Posterior vena cava (tissue), 2 donors: Measurements from ENCODE around the gene AGTRAP. TPM values are rescaled to one million over a fixed set of nuclear protein-coding genes. Genes with fewer than 3 reads are reported as not detected.
A peak's percentile ranks its signal among the peaks of the same experiment; 100 is the strongest.

ENCODE experiments used
- DNase-seq: peaks from one replicate; pipeline ENCODE4 v3.0.0-alpha.2; 2020; ENCODE audit warnings: low spot score
- intact Hi-C, 2 donors: fragments of 100-400 bp; cut with DNase I; formaldehyde crosslinking; loops; one replicate each; pipeline versions ENCODE4 v1.14.1 to v1.14.2; 2022 to 2023
- total RNA-seq, 2 donors: library from RNA; stranded (reverse); fragmentation: NEBNext Ultra II Directional; extraction: Animal tissue kit (Norgen Biotek cat#: 25700); gene quantifications; one replicate each; pipeline ENCODE4 v1.2.1, GENCODE V29; 2021
- donor health status: DM: yes; HTN: yes; CAD: no.
- donor health status: DM: yes; HTN: yes; CAD: no.

The AGTRAP gene
- total RNA-seq, 2 donors from 2014 or later = 35.1 to 39.1 TPM

GRCh38 chr1:11774753-11775152, 38.8 kb downstream of the AGTRAP start:
- DNase-seq = no peak
- intact Hi-C loops = no loop called here

DNA sequence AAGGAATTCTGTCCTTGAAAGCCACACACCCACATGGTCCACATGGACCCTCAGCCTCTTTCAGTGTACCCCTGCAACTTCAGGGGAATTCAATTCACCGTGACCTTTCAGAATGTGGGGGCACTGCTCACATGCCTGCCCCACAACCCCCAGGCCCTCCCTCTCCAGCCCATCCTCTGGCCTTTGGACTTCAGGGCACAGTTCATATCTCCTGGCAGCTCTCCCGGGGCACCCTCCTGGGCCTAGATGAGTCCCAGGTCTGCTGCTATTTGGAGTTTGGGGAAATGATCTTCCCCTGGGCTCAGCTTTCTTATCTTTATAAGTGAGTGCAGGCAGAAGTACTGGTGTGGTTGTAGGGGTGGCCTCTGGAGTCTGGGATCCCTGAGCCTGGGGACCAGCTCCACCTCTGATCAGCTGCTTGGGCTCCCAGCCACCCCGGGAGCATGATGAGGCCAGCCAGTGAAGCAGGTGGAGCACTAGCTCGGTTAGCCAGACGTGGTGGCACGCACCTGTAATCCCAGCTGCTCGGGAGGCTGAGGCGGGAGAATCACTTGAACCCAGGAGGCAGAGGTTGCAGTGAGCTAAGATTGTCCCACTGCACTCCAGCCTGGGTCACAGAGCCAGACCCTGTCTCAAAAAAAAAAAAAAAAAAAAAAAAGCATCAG, 41.9 kb downstream of the AGTRAP start:
- intact Hi-C loops = no loop called here

DNA sequence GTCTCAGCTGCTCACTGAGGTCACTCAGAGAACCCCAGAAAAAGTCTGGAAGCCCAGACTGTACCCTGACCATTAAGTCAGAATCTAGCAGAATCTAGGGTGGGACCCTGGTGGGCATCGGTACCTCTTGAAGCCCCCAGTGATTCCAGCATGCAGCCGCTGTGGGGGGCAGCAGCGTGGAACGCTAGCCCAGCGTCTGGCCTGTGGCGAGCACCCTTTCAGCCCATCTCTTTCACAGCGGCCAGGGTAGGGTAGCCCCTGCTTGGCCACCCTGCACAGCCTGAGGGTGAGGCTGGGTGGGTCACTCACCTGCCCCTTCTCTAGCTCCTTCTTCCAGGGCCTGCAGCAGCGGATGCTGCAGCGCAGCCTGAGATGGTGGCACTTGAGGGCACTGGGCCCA, 42.4 kb downstream of the AGTRAP start:
- intact Hi-C loops = no loop called here
- no peak for DNase-seq

More for the DNA sequence above, 41.9 kb downstream of the AGTRAP start:
- no peak for DNase-seq

GRCh38 chr1:11778844-11779623, 43.1 kb downstream of the AGTRAP start:
- no peak for DNase-seq
- intact Hi-C loops = no loop called here

DNA sequence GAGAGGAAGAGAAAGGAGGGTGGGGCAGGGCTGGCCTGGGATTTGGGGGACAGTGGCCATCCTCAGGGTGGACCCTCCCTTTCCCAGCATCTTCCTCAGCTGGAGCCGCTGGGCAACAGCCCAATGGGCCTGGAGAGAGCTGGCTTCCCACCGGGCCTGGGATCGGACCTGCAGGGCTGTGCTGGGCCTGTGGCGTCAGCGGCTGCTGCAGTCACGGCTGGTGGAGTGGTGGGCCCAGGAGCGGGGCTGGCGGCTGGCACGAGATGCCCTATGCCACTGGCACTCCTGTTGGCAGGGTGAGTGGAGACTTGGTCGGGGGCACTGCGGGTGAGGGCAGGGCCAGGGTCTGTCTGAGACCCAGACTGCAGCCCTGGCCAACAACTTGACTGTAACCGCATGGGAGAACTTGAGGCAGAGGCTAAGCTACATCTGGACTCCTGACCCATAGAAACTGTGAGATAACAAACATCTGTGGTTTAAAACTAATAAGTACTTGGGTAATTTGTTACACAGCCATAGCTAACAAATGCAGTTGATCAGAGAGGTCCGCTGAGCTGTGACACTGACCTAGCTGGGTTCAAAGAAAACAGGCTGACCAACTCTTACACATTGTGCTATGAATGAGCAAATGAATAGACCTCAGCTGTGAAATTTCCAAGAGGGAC, 43.9 kb downstream of the AGTRAP start:
- DNase-seq = no peak
- intact Hi-C loops = loop anchor here in 1 of 2 donors (10.0 kb wide), 1 partner anchor 45 kb away; the partner anchor contains the start of gene AGTRAP

GRCh38 chr1:11780380-11781147, 44.6 kb downstream of the AGTRAP start:
- no peak for DNase-seq
- intact Hi-C loops = loop anchor here in 1 of 2 donors (10.0 kb wide), 1 partner anchor 46 kb away; the partner anchor contains the start of gene AGTRAP

DNA sequence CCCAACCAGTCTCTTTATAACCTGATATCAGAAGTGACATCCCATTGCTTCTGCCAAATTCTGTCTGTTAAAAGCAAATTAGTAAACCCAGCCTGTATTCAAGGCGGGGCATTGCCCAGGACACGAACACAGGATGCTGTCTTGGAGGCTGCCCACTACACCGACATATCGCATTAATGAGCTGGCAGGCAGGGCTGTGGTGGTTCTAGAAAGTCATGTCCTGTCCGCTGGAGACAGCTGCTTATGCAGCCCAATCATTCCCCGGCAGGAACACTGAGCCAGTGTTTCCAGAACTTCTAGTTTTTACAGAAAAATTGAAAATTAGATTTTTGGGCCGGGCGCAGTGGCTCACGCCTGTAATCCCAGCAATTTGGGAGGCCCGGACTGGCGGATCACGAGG, 45.4 kb downstream of the AGTRAP start:
- intact Hi-C loops = loop anchor here in 1 of 2 donors (10.0 kb wide), 1 partner anchor 46 kb away; the partner anchor contains the start of gene AGTRAP
- DNase-seq = no peak

GRCh38 chr1:11782127-11782708, 46.3 kb downstream of the AGTRAP start:
- intact Hi-C loops = loop anchor here in 1 of 2 donors (10.0 kb wide), 1 partner anchor 47 kb away; the partner anchor contains the start of gene AGTRAP
- no peak for DNase-seq

DNA sequence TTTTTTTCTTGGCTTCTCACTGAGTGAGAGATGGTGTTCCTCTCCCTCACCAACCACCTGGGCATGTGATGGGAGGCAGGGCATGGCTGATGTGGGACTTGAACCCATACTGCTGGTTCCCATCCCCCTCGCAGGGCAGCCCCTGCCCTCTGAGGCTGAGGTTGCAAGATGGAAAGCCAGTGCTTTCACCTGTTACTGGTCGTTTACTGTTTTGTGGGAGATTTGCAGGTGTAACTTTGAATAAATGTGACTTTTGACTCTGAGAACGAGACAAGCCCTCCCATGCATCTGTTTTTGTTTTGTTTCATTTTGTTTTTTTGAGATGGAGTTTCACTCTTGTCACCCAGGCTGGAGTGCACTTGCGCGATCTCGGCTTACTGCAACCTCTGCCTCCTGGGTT, 47.6 kb downstream of the AGTRAP start:
- no peak for DNase-seq
- intact Hi-C loops = loop anchor here in 1 of 2 donors (10.0 kb wide), 1 partner anchor 49 kb away; the partner anchor contains the start of gene AGTRAP

GRCh38 chr1:11784256-11784992, 48.5 kb downstream of the AGTRAP start:
- DNase-seq = no peak
- intact Hi-C loops = loop anchor here in 1 of 2 donors (10.0 kb wide), 1 partner anchor 50 kb away; the partner anchor contains the start of gene AGTRAP

GRCh38 chr1:11784993-11785769, 49.2 kb downstream of the AGTRAP start:
- intact Hi-C loops = loop anchor here in 1 of 2 donors (10.0 kb wide), 1 partner anchor 50 kb away; the partner anchor contains the start of gene AGTRAP
- peak; percentile 90 for DNase-seq

DNA sequence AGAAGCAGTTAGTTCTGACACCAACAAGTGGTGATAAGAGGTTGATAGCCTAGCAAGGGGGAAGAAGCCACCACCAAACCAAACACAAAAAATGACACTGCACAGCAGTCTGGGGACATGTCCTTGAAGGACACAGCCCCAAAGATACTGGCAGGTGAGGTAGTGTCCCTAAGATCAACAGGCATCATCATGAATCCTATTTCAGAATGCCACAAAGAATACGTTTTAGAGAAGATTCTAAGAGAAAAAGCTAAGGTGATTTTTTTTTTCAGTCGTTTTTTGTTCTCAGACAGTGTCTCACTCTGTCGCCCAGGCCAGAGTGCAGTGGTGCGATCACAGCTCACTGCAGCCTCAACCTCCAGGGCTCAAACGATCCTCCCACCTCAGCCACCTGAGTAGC, 50.2 kb downstream of the AGTRAP start:
- no peak for DNase-seq
- intact Hi-C loops = loop anchor here in 1 of 2 donors (10.0 kb wide), 1 partner anchor 51 kb away; the partner anchor contains the start of gene AGTRAP

DNA sequence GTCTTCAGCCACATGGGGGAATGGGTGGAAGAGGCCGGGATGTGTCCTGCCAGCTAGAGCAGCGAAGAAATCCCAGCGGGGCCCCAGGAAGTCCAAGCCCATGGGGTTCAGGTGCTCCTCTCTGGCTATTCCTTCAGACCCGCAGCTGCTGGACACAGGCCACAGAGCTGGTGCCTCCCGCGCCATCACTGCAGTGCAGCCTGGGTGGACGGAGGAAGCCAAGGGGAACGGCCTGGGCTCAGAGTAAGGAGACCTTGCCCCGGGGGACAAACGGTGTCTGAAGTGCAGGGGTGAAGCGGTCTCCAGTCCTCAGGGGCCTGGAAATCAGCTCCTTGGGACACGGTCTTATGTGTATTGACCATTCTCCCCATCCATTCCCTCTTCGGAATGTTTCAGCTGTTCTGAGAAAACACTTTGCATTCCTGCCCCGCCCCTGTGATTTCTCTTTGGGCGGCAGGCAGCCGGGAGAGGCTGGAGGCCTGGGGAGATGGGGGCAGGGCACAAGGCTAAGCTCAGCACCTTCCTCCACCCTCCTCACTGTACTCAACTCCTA, 51.4 kb downstream of the AGTRAP start:
- DNase-seq = no peak
- intact Hi-C loops = loop anchor here in 1 of 2 donors (10.0 kb wide), 1 partner anchor 53 kb away; the partner anchor contains the start of gene AGTRAP

- peak; percentile 82 for DNase-seq
- intact Hi-C loops = loop anchor here in 1 of 2 donors (10.0 kb wide), 1 partner anchor 53 kb away; the partner anchor contains the start of gene AGTRAP
Measured at GRCh38 chr1:11787804-11788436, 52.0 kb downstream of the AGTRAP start.

- DNase-seq = peak; percentile 77
- intact Hi-C loops = loop anchor here in 1 of 2 donors (10.0 kb wide), 1 partner anchor 54 kb away; the partner anchor contains the start of gene AGTRAP
Measured at GRCh38 chr1:11788549-11789053, 52.7 kb downstream of the AGTRAP start.
